Measurements from ENCODE around the gene STPG2.
"Not testable (repeated sequence)": the region's sequence is repeated elsewhere in the genome, so short reads cannot be mapped to it uniquely, and the experiment has no call there.

The STPG2 gene

GRCh38 chr4:97605932-97606331, 537.3 kb downstream of the STPG2 start:
- no peak for DNase-seq

- DNase-seq: no peak
Measured at GRCh38 chr4:97593248-97593647, 550.0 kb downstream of the STPG2 start.

- no peak for DNase-seq
Measured at GRCh38 chr4:97590266-97590665, 553.0 kb downstream of the STPG2 start.

GRCh38 chr4:97589481-97590196, 553.6 kb downstream of the STPG2 start:
- DNase-seq: no peak

- DNase-seq: no peak
Measured at GRCh38 chr4:97587912-97588311, 555.4 kb downstream of the STPG2 start.

- no peak for DNase-seq
Measured at GRCh38 chr4:97585274-97585673, 558.0 kb downstream of the STPG2 start.

GRCh38 chr4:97582890-97583289, 560.4 kb downstream of the STPG2 start:
- no peak for DNase-seq

GRCh38 chr4:97577004-97577403, 566.3 kb downstream of the STPG2 start:
- DNase-seq: no peak

- no peak for DNase-seq
Measured at GRCh38 chr4:97560009-97560408, 583.3 kb downstream of the STPG2 start.

GRCh38 chr4:97558204-97558778, 585.0 kb downstream of the STPG2 start:
- no peak for DNase-seq

GRCh38 chr4:97550637-97551036, 592.6 kb downstream of the STPG2 start:
- not testable (repeated sequence) for DNase-seq

GRCh38 chr4:97548943-97549583, 594.2 kb downstream of the STPG2 start:
- no peak for DNase-seq

- no peak for DNase-seq
Measured at GRCh38 chr4:97548186-97548585, 595.1 kb downstream of the STPG2 start.

- DNase-seq: no peak
Measured at GRCh38 chr4:97531351-97531750, 611.9 kb downstream of the STPG2 start.

GRCh38 chr4:97530676-97531075, 612.6 kb downstream of the STPG2 start:
- no peak for DNase-seq

- no peak for DNase-seq
Measured at GRCh38 chr4:97525236-97525635, 618.0 kb downstream of the STPG2 start.

GRCh38 chr4:97517939-97518338, 625.3 kb downstream of the STPG2 start:
- DNase-seq: no peak

- no peak for DNase-seq
Measured at GRCh38 chr4:97513917-97514316, 629.4 kb downstream of the STPG2 start.

Measured in hematopoietic multipotent progenitor cell treated with erythropoietin and hydrocortisone succinate and interleukin-3 and kit ligand, for 8 days (in vitro differentiated cells).